CD8-positive, alpha-beta memory T cell (primary cell): Measurements from ENCODE around the gene TNFRSF4. TPM values are rescaled to one million over a fixed set of nuclear protein-coding genes. Genes with fewer than 3 reads are reported as not detected.

Experiments
- CTCF ChIA-PET: fragments of 350-600 bp; sonication (Branson Sonifier 250); formaldehyde crosslinking; loops from one replicate; lab custom pipeline; 2021; ENCODE audit warnings: antibody characterized with exemption; lab: Charles Lee
- POLR2A ChIA-PET: fragments of 350-600 bp; sonication (Branson Sonifier 250); formaldehyde crosslinking; loops from one replicate; lab custom pipeline; 2021; ENCODE audit warnings: antibody characterized with exemption; lab: Charles Lee
- DNase-seq, 5 donors: peaks; one replicate each; pipeline versions ENCODE4 v3.0.0 to v3.0.0-alpha.2; 2020 to 2022; ENCODE audit warnings: mixed read lengths in 1 of 5
- H3K27ac ChIP-seq: one replicate; pipeline ENCODE4 v1.7.0; 2013; ENCODE audit warnings: low read depth, mild to moderate bottlenecking, low read length, moderate library complexity
- H3K27me3 ChIP-seq: 2 replicates; pipeline ENCODE4 v1.7.0; 2013; ENCODE audit warnings: low read length, mild to moderate bottlenecking; ENCODE audit not compliant: insufficient read depth, poor library complexity, severe bottlenecking
- H3K36me3 ChIP-seq: 2 replicates; pipeline ENCODE4 v1.7.0; 2013; ENCODE audit warnings: mild to moderate bottlenecking, low read length, moderate library complexity; ENCODE audit not compliant: insufficient read depth
- H3K4me1 ChIP-seq: 2 replicates; pipeline ENCODE4 v1.7.0; 2013; ENCODE audit warnings: mild to moderate bottlenecking, low read length, moderate library complexity; ENCODE audit not compliant: insufficient read depth
- H3K4me3 ChIP-seq: 2 replicates; pipeline ENCODE4 v1.7.0; 2013; ENCODE audit warnings: mild to moderate bottlenecking, low read length
- H3K9me3 ChIP-seq: 2 replicates; pipeline ENCODE4 v1.7.0; 2013; ENCODE audit warnings: mild to moderate bottlenecking, low read length
- H3K27ac Mint-ChIP-seq, 8 donors: one replicate each; pipeline ENCODE4 v1.8.0; 2020 to 2021; ENCODE audit warnings: mixed read lengths in 8 of 8, mild to moderate bottlenecking in 6 of 8, inconsistent platforms in 3 of 8, moderate library complexity in 3 of 8
- H3K27me3 Mint-ChIP-seq, 2 donors: one replicate each; pipeline ENCODE4 v1.8.0; 2020 to 2021; ENCODE audit warnings: mixed read lengths in 2 of 2, mild to moderate bottlenecking in 1 of 2, moderate library complexity in 1 of 2
- H3K36me3 Mint-ChIP-seq, 3 donors: one replicate each; pipeline ENCODE4 v1.8.0; 2020 to 2021; ENCODE audit warnings: mixed read lengths in 3 of 3, inconsistent platforms in 1 of 3, mild to moderate bottlenecking in 1 of 3
- H3K4me1 Mint-ChIP-seq, 3 donors: one replicate each; pipeline ENCODE4 v1.8.0; 2020 to 2021; ENCODE audit warnings: mixed read lengths in 3 of 3, inconsistent platforms in 1 of 3, mild to moderate bottlenecking in 1 of 3
- H3K4me3 Mint-ChIP-seq, 7 donors: one replicate each; pipeline ENCODE4 v1.8.0; 2020 to 2021; ENCODE audit warnings: mixed read lengths in 7 of 7, mild to moderate bottlenecking in 6 of 7, moderate library complexity in 4 of 7, inconsistent platforms in 2 of 7
- H3K9me3 Mint-ChIP-seq, 5 donors: one replicate each; pipeline ENCODE4 v1.8.0; 2020 to 2022; ENCODE audit warnings: mixed read lengths in 5 of 5, mild to moderate bottlenecking in 3 of 5, moderate library complexity in 2 of 5, inconsistent platforms in 1 of 5
- polyA plus RNA-seq: library from polyadenylated mRNA; unstranded; fragments of 300-500 nt; fragmentation: Illumina TruSeq; gene quantifications from one replicate; pipeline ENCODE4 v1.2.3, GENCODE V29; 2021
- total RNA-seq, 2 experiments: library from RNA; stranded (reverse); gene quantifications; one replicate each; pipeline ENCODE4 v1.2.3, GENCODE V29; 2021

The TNFRSF4 gene
- total and polyA plus RNA-seq, 3 experiments from 2014 or later: 1.9 to 193 (median 180) TPM

DNA sequence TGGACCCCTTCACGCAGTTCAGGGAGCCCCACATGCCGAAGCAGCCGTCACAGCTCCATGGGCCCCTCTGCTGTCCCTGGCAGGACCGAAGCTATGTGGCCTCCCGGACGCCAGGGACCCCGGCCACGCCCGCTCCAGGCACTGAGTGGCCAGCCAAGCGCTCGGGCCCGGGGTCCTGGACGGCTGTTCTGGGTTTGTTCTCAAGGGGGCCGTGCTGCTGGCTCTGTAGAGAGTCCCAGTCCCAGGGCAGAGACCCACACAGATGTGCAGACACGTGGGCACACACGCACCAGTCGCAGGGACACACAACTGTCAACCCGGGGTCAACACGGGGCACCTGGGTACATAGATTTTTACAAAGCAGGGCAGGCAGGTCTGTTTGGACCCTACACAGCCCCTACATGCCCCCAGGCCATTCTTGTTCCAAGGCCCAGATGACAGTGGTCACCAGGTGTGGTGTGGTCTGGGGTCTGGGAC is 24.8 kb upstream of the TNFRSF4 start:
- no peaks in the 10 kb centered on the region for H3K4me1 ChIP-seq
- H3K36me3 ChIP-seq: no peaks in the 10 kb centered on the region
- no peak for DNase-seq
- peaks cover 8 to 13% (median 10%) of the 10 kb centered on the region in 3 donors for H3K4me1 Mint-ChIP-seq
- H3K27me3 Mint-ChIP-seq: peaks cover 0 to 1% of the 10 kb centered on the region in 2 donors
- CTCF ChIA-PET: interaction anchor here (1.2 kb wide), 1 partner anchor 116 kb away, joined by 3 read pairs; no protein-coding TSS in a partner anchor
- H3K27ac Mint-ChIP-seq: no peak overlapping the region
- POLR2A ChIA-PET: no interaction called here
- H3K36me3 Mint-ChIP-seq: peaks cover 0 to 10% (median 0%) of the 10 kb centered on the region in 3 donors
- H3K4me3 Mint-ChIP-seq: no peak overlapping the region
- H3K4me3 ChIP-seq: no peak overlapping the region
- no peak overlapping the region for H3K27ac ChIP-seq
- no peaks in the 10 kb centered on the region for H3K9me3 ChIP-seq
- no peaks in the 10 kb centered on the region for H3K9me3 Mint-ChIP-seq
- no peaks in the 10 kb centered on the region for H3K27me3 ChIP-seq

DNA sequence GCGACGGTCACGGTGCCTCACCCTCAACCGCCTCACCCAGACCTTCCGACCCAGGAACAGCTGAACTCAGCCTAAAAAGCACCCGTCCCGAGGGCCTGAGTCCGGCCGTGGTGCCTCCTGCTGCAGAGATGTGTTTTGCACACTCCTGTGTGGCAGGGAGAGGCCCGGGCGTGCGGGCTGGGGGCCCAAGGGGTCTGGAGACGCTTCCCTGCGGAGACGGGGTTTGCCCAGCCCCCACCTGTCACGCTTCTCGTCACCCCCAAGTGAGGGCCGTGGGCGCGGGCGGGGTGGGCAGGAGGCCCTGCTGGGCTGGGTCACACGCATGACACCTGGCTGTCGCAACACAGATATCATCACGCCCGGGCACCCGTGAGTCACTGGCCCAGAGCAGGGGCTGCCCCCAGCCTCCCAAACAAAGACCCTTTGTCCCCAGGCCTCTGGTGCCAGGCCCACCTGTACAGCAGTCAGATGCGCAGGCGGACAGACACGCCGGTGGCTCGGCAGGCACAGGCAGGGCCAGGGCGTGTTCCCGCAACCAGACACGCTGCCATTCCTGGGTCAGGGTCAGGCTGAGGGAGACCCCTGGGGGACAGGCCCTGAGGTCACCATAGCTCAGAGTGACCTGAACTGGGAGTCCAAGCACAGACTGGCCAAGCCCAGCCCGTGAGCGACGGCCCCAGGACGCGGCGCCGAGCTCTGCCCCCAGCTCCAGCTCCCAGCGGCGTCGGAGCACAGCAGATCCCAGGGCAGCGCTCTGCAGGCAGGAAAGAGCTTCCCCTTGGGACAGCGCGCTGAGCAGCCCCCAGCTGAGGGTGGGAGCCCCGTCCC is 24.1 kb upstream of the TNFRSF4 start:
- CTCF ChIA-PET: interaction anchor here (1.2 kb wide), 1 partner anchor 116 kb away, joined by 3 read pairs; no protein-coding TSS in a partner anchor

DNA sequence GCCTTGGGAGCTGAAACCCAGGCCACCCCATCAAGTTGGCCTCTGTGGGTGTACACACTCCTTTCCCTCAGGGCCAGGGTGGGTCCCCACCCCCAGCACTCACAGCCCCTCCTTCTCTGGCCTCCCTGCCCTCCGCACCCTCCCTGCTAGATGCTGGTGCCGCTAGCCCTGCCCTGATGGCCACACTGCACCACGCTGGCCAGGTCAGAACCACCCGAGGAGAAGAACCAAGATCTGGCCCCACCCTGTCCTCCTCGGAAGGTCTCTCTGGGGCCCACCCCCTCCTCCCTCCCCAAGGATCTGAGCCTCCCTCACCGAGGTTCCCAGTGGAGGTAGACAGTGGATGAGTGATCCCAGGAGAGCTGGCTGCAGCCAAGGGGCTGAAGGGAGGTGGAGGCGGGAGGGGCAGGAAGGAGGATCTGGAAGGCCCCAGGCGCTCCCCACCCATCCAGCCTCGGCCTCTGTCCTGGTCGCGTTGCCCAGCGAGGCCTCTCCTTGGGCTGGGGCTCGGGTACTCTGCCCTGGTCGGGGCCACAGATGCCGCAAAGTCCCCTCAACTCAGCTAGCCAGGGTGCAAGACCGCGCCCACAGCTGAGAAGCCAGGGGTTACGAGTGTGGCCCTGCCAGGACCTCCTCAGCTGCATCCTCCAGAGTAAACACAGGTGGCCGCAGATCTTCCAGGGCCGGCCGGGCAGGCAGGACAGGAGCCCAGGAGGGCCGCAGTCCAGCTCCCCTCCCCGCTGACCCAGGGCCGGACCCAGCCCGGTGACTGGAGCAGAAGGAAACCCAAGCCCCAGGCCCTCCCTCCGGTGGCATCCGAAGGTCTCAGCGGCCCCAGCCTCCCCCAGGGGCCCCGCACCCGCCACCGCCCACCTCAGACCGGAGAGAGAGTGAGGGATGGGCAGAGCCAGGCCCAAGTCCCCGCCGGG is 23.3 kb upstream of the TNFRSF4 start:
- Mint-ChIP-seq H3K4me3 (peak overlapping the region in 1 of 7 donors; percentile 36), H3K27ac (peak overlapping the region in 1 of 8 donors; percentile 19), H3K4me1 (peaks cover 12 to 19% (median 15%) of the 10 kb centered on the region in 3 donors), H3K9me3 (no peaks in the 10 kb centered on the region), H3K27me3 (peaks cover 0 to 1% of the 10 kb centered on the region in 2 donors), H3K36me3 (peaks cover 0 to 12% (median 0%) of the 10 kb centered on the region in 3 donors)
- POLR2A ChIA-PET: no interaction called here
- no peak overlapping the region for H3K4me3 ChIP-seq
- peaks cover 9% of the 10 kb centered on the region for H3K4me1 ChIP-seq
- no peak overlapping the region for H3K27ac ChIP-seq
- no peaks in the 10 kb centered on the region for H3K9me3 ChIP-seq
- CTCF ChIA-PET: no interaction called here
- H3K36me3 ChIP-seq: no peaks in the 10 kb centered on the region
- DNase-seq: no peak
- H3K27me3 ChIP-seq: no peaks in the 10 kb centered on the region

More for the DNA sequence above, 24.1 kb upstream of the TNFRSF4 start:
- DNase-seq: no peak
- Mint-ChIP-seq H3K27me3 (peaks cover 0 to 1% of the 10 kb centered on the region in 2 donors), H3K27ac (no peak overlapping the region), H3K4me1 (peaks cover 12 to 19% (median 15%) of the 10 kb centered on the region in 3 donors), H3K36me3 (peaks cover 0 to 12% (median 0%) of the 10 kb centered on the region in 3 donors), H3K9me3 (no peaks in the 10 kb centered on the region), H3K4me3 (no peak overlapping the region)
- Histone ChIP-seq H3K27me3 (no peaks in the 10 kb centered on the region), H3K4me1 (peaks cover 4% of the 10 kb centered on the region), H3K9me3 (no peaks in the 10 kb centered on the region), H3K36me3 (no peaks in the 10 kb centered on the region), H3K27ac (no peak overlapping the region), H3K4me3 (no peak overlapping the region)
- POLR2A ChIA-PET: no interaction called here

DNA sequence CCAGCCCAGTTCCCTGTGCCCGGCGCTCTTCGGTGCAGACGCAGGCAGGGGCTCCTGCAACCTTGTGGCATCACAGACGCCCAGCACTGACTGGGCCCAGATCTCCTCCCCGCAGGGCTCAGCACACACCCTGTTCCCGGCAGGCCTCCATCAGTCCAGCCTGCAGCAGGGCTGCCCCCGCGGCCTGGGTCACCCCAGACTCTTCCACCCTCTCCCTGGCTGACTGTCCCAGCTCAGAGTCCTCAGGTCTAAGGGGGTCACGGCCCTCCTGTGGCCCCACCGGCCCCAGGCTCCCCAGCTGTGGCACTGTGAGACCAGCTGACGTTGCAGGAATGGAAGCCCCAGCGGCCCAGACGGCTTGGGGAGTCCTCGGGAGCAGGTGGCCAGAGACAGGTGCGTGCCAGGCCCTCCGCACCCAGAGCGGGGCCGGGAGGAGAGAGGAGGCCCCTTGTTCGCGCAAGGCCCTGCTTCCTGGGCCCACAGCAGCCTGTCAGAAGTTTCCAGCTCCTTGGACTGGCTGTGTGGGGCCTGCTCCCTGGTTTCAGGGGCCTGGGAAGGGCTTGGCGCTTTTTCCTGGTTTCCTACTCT is 22.3 kb upstream of the TNFRSF4 start:
- no peaks in the 10 kb centered on the region for H3K27me3 ChIP-seq
- H3K9me3 ChIP-seq: no peaks in the 10 kb centered on the region
- H3K9me3 Mint-ChIP-seq: no peaks in the 10 kb centered on the region
- peaks cover 0 to 1% of the 10 kb centered on the region in 2 donors for H3K27me3 Mint-ChIP-seq
- H3K4me1 ChIP-seq: peaks cover 9% of the 10 kb centered on the region
- peak overlapping the region in 1 of 7 donors; percentile 27 for H3K4me3 Mint-ChIP-seq
- POLR2A ChIA-PET: no interaction called here
- H3K27ac Mint-ChIP-seq: no peak overlapping the region
- H3K27ac ChIP-seq: no peak overlapping the region
- H3K36me3 ChIP-seq: no peaks in the 10 kb centered on the region
- CTCF ChIA-PET: no interaction called here
- peaks cover 0 to 13% (median 0%) of the 10 kb centered on the region in 3 donors for H3K36me3 Mint-ChIP-seq
- no peak overlapping the region for H3K4me3 ChIP-seq
- DNase-seq: no peak
- peaks cover 13 to 20% (median 15%) of the 10 kb centered on the region in 3 donors for H3K4me1 Mint-ChIP-seq

DNA sequence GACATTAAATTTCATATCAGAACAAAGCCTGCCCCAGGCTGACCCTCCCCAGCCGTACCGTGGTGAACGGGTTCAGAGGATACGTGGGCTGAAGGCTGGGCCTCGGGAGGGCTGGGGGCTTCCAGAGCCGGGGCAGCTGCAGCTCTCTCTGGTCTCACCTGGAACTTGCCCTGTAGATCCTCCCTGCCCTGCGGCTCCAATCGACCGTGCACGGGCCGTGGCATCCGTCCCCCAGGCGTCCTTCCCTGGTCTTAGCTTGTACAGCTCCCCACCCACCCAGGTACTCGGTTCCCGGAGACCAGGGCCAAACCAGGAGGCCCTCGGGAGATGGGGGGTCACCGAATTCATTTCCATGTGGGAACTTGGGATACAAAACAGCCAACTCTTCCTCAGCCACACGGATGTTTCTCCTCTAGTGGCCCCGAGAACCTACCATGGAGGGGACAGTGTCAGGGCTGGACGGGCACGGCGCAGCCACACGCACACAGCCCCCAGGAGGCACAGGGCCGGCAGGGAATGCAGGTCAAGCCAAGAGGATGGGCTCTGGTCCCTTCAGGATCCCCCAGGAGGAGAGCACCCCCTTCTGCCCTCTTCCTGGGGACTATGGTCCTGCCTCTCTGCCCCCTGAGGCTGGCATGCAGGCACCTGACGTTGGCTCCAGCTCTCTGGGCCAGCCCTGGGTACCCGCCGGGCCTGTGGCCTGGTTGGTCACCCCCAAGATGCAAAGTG is 21.2 kb upstream of the TNFRSF4 start:
- H3K27ac ChIP-seq: no peak overlapping the region
- H3K4me1 Mint-ChIP-seq: peaks cover 20 to 30% (median 23%) of the 10 kb centered on the region in 3 donors
- peaks cover 0 to 21% (median 0%) of the 10 kb centered on the region in 3 donors for H3K36me3 Mint-ChIP-seq
- DNase-seq: no peak
- no peaks in the 10 kb centered on the region for H3K9me3 Mint-ChIP-seq
- H3K27me3 Mint-ChIP-seq: peaks cover 0 to 1% of the 10 kb centered on the region in 2 donors
- H3K27ac Mint-ChIP-seq: no peak overlapping the region
- H3K27me3 ChIP-seq: no peaks in the 10 kb centered on the region
- ChIA-PET CTCF (no interaction called here), POLR2A (no interaction called here)
- H3K4me3 ChIP-seq: no peak overlapping the region
- H3K4me3 Mint-ChIP-seq: peak overlapping the region in 2 of 7 donors; percentile 3 to 72
- H3K9me3 ChIP-seq: no peaks in the 10 kb centered on the region
- H3K4me1 ChIP-seq: peaks cover 19% of the 10 kb centered on the region
- no peaks in the 10 kb centered on the region for H3K36me3 ChIP-seq

DNA sequence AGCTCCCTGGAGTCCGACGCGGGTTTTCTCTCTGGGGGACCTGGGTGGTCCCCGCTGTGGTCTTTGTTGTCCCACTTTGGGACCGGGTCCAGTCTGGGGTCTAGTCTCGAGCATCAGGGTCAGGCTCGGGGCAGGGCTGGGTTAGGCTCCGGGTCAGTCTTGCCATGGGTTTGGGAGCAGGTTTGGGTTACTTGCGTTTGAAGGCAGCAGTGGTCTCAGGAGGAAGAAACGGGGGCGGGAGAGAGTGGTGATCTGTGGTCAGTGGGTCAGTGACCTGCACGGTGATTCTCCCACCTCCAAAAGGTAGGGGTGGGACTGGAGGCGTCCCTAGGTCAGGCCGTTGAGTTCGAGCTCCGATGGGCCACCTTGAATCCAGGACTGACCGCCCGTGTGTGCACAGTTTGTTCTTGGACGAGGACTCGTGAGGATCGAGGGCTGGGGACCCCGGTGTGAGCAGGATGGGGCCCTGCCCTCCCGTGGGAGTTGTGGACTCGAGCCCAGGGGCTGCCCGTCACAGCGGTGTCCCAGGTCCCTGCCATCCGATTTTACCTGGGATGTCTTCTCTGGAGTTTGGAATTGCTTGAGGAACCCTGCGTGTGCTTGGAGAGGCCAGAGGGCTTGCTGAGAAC is 20.3 kb upstream of the TNFRSF4 start:
- H3K4me1 ChIP-seq: peaks cover 28% of the 10 kb centered on the region
- no peak for DNase-seq
- H3K36me3 Mint-ChIP-seq: peaks cover 0 to 27% (median 2%) of the 10 kb centered on the region in 3 donors
- no peaks in the 10 kb centered on the region for H3K9me3 Mint-ChIP-seq
- no peaks in the 10 kb centered on the region for H3K9me3 ChIP-seq
- peaks cover 0 to 1% of the 10 kb centered on the region in 2 donors for H3K27me3 Mint-ChIP-seq
- CTCF ChIA-PET: no interaction called here
- H3K27ac Mint-ChIP-seq: peak overlapping the region in 4 of 8 donors; percentile 42 to 86 (median 72)
- no peak overlapping the region for H3K4me3 ChIP-seq
- H3K36me3 ChIP-seq: peaks cover 5% of the 10 kb centered on the region
- peak overlapping the region; percentile 69 to 83 (median 75) for H3K4me3 Mint-ChIP-seq
- peaks cover 27 to 39% (median 30%) of the 10 kb centered on the region in 3 donors for H3K4me1 Mint-ChIP-seq
- no peaks in the 10 kb centered on the region for H3K27me3 ChIP-seq
- POLR2A ChIA-PET: no interaction called here
- H3K27ac ChIP-seq: no peak overlapping the region

DNA sequence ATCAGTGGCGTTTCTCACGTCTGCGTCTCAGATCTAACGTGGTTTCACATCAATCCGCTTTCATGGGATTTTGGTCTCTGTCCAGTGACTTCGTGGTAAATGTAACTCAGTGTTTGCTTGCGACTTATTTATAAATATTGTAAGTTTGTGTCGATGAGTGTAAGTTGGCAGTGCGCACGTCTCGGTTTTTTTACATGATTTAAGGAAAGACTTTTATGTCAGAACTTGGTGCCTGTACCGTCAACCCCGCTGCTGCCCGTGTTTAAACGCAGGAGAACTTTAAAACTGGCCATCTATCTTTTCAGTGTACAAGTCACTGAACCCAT is 19.6 kb upstream of the TNFRSF4 start:
- H3K27me3 Mint-ChIP-seq: no peaks in the 10 kb centered on the region
- H3K9me3 Mint-ChIP-seq: no peaks in the 10 kb centered on the region
- Histone ChIP-seq H3K4me1 (peaks cover 28% of the 10 kb centered on the region), H3K27ac (no peak overlapping the region), H3K27me3 (no peaks in the 10 kb centered on the region), H3K4me3 (no peak overlapping the region), H3K9me3 (no peaks in the 10 kb centered on the region), H3K36me3 (peaks cover 5% of the 10 kb centered on the region)
- ChIA-PET CTCF (no interaction called here), POLR2A (no interaction called here)
- peak overlapping the region; percentile 74 to 86 (median 75) for H3K4me3 Mint-ChIP-seq
- peak overlapping the region in 6 of 8 donors; percentile 71 to 86 (median 80) for H3K27ac Mint-ChIP-seq
- peaks cover 27 to 44% (median 30%) of the 10 kb centered on the region in 3 donors for H3K4me1 Mint-ChIP-seq
- peaks cover 0 to 32% (median 2%) of the 10 kb centered on the region in 3 donors for H3K36me3 Mint-ChIP-seq
- no peak for DNase-seq
